ENCODE data around the gene CROCC.
"Not testable (repeated sequence)": the region's sequence is repeated elsewhere in the genome, so short reads cannot be mapped to it uniquely, and the experiment has no call there.

The CROCC gene

GRCh38 chr1:16886860-16887605 lies 34.7 kb upstream of the CROCC start:
- H3K9me3 ChIP-seq (ENCODE audit: insufficient read depth, low read depth, low read length): no peaks in the 10 kb centered on the region
- no peak overlapping the region for H2AK5ac ChIP-seq (ENCODE audit: low read length)
- no peak overlapping the region for H4K91ac ChIP-seq (ENCODE audit: low read depth, low read length)
- H3K4me1 ChIP-seq (ENCODE audit: control insufficient read depth in 1 of 2, insufficient read depth in 2 of 2, low read length in 2 of 2): no peaks in the 10 kb centered on the region
- H2BK12ac ChIP-seq (ENCODE audit: low read length): no peak overlapping the region
- H4K8ac ChIP-seq (ENCODE audit: low read depth, low read length): no peak overlapping the region
- WGBS (ENCODE audit: extremely low coverage, insufficient coverage, insufficient read length): no CpG with 5 or more reads among the region's 20 CpGs
- H3K27me3 ChIP-seq (ENCODE audit: insufficient read depth, low read length): no peaks in the 10 kb centered on the region
- no peak overlapping the region for H2BK5ac ChIP-seq (ENCODE audit: low read depth, low read length, poor library complexity)
- no peak overlapping the region for H3K9ac ChIP-seq (ENCODE audit: low read length)
- no peak overlapping the region for H3K4ac ChIP-seq (ENCODE audit: low read depth, low read length)
- H3K4me3 ChIP-seq (ENCODE audit: low read depth, low read length): no peak overlapping the region
- H3K36me3 ChIP-seq (ENCODE audit: control insufficient read depth in 1 of 2, insufficient read depth in 2 of 2, low read length in 2 of 2): no peaks in the 10 kb centered on the region
- no peak overlapping the region for H2AFZ ChIP-seq (ENCODE audit: insufficient read depth, low read length, poor library complexity)
- no peak overlapping the region for H2BK120ac ChIP-seq (ENCODE audit: insufficient read depth, low read length, poor library complexity)
- peaks cover 5% of the 10 kb centered on the region for H3K79me1 ChIP-seq (ENCODE audit: low read length)
- H4K12ac ChIP-seq (ENCODE audit: low read depth, low read length): no peak overlapping the region
- H3K79me2 ChIP-seq (ENCODE audit: control insufficient read depth, insufficient read depth, low read length, poor library complexity): peaks cover 4% of the 10 kb centered on the region
- H3K27ac ChIP-seq (ENCODE audit: low read depth, low read length): no peak overlapping the region
- no peak overlapping the region for H3K23ac ChIP-seq (ENCODE audit: low read length)
- H3K18ac ChIP-seq (ENCODE audit: low read length): no peak overlapping the region
- no peak overlapping the region for H3K14ac ChIP-seq (ENCODE audit: low read length)
- H3K4me2 ChIP-seq (ENCODE audit: low read length): no peak overlapping the region
- no peak for DNase-seq

- H3K4me2 ChIP-seq (ENCODE audit: low read length): peak overlapping the region; percentile 59
- H2BK120ac ChIP-seq (ENCODE audit: insufficient read depth, low read length, poor library complexity): peak overlapping the region; percentile 74
- H3K14ac ChIP-seq (ENCODE audit: low read length): peak overlapping the region; percentile 76
- H3K79me2 ChIP-seq (ENCODE audit: control insufficient read depth, insufficient read depth, low read length, poor library complexity): peaks cover 4% of the 10 kb centered on the region
- H3K27me3 ChIP-seq (ENCODE audit: insufficient read depth, low read length): no peaks in the 10 kb centered on the region
- peak overlapping the region; percentile 82 for H3K4ac ChIP-seq (ENCODE audit: low read depth, low read length)
- DNase-seq: peak; percentile 89 to 98
- no CpG with 5 or more reads among the region's 63 CpGs for WGBS (ENCODE audit: extremely low coverage, insufficient coverage, insufficient read length)
- H3K27ac ChIP-seq (ENCODE audit: low read depth, low read length): peak overlapping the region; percentile 88
- peak overlapping the region; percentile 86 for H4K8ac ChIP-seq (ENCODE audit: low read depth, low read length)
- peak overlapping the region; percentile 71 for H2BK5ac ChIP-seq (ENCODE audit: low read depth, low read length, poor library complexity)
- H2AFZ ChIP-seq (ENCODE audit: insufficient read depth, low read length, poor library complexity): peak overlapping the region; percentile 96
- peak overlapping the region; percentile 76 for H4K12ac ChIP-seq (ENCODE audit: low read depth, low read length)
- peak overlapping the region; percentile 67 for H3K4me3 ChIP-seq (ENCODE audit: low read depth, low read length)
- peak overlapping the region; percentile 59 for H3K9ac ChIP-seq (ENCODE audit: low read length)
- no peak overlapping the region for H2AK5ac ChIP-seq (ENCODE audit: low read length)
- peaks cover 5% of the 10 kb centered on the region for H3K79me1 ChIP-seq (ENCODE audit: low read length)
- no peak overlapping the region for H2BK12ac ChIP-seq (ENCODE audit: low read length)
- H4K91ac ChIP-seq (ENCODE audit: low read depth, low read length): peak overlapping the region; percentile 81
- peak overlapping the region; percentile 49 for H3K18ac ChIP-seq (ENCODE audit: low read length)
- no peaks in the 10 kb centered on the region for H3K9me3 ChIP-seq (ENCODE audit: insufficient read depth, low read depth, low read length)
- H3K23ac ChIP-seq (ENCODE audit: low read length): no peak overlapping the region
- H3K36me3 ChIP-seq (ENCODE audit: control insufficient read depth in 1 of 2, insufficient read depth in 2 of 2, low read length in 2 of 2): no peaks in the 10 kb centered on the region
- no peaks in the 10 kb centered on the region for H3K4me1 ChIP-seq (ENCODE audit: control insufficient read depth in 1 of 2, insufficient read depth in 2 of 2, low read length in 2 of 2)
Measured at GRCh38 chr1:16888860-16889816, 32.6 kb upstream of the CROCC start.

- H3K27me3 ChIP-seq (ENCODE audit: insufficient read depth, low read length); H3K4ac ChIP-seq (ENCODE audit: low read depth, low read length); H2BK120ac ChIP-seq (ENCODE audit: insufficient read depth, low read length, poor library complexity); H2BK12ac ChIP-seq (ENCODE audit: low read length); H3K18ac ChIP-seq (ENCODE audit: low read length); H2AK5ac ChIP-seq (ENCODE audit: low read length); H3K79me2 ChIP-seq (ENCODE audit: control insufficient read depth, insufficient read depth, low read length, poor library complexity); H3K27ac ChIP-seq (ENCODE audit: low read depth, low read length); H3K36me3 ChIP-seq (ENCODE audit: control insufficient read depth in 1 of 2, insufficient read depth in 2 of 2, low read length in 2 of 2); H3K79me1 ChIP-seq (ENCODE audit: low read length); H3K4me2 ChIP-seq (ENCODE audit: low read length); H2AFZ ChIP-seq (ENCODE audit: insufficient read depth, low read length, poor library complexity); DNase-seq; H4K12ac ChIP-seq (ENCODE audit: low read depth, low read length); H3K14ac ChIP-seq (ENCODE audit: low read length); H4K8ac ChIP-seq (ENCODE audit: low read depth, low read length); H3K9me3 ChIP-seq (ENCODE audit: insufficient read depth, low read depth, low read length); H3K4me3 ChIP-seq (ENCODE audit: low read depth, low read length); H4K91ac ChIP-seq (ENCODE audit: low read depth, low read length); H3K4me1 ChIP-seq (ENCODE audit: control insufficient read depth in 1 of 2, insufficient read depth in 2 of 2, low read length in 2 of 2); H3K23ac ChIP-seq (ENCODE audit: low read length); H3K9ac ChIP-seq (ENCODE audit: low read length); H2BK5ac ChIP-seq (ENCODE audit: low read depth, low read length, poor library complexity): not testable (repeated sequence)
- no CpG with 5 or more reads among the region's 5 CpGs for WGBS (ENCODE audit: extremely low coverage, insufficient coverage, insufficient read length)
Measured at GRCh38 chr1:16890539-16891021, 31.2 kb upstream of the CROCC start.

- not testable (repeated sequence) for H4K8ac ChIP-seq (ENCODE audit: low read depth, low read length); H3K4me3 ChIP-seq (ENCODE audit: low read depth, low read length); H2AFZ ChIP-seq (ENCODE audit: insufficient read depth, low read length, poor library complexity); H3K14ac ChIP-seq (ENCODE audit: low read length); H3K23ac ChIP-seq (ENCODE audit: low read length); H3K79me2 ChIP-seq (ENCODE audit: control insufficient read depth, insufficient read depth, low read length, poor library complexity); H4K91ac ChIP-seq (ENCODE audit: low read depth, low read length); H3K79me1 ChIP-seq (ENCODE audit: low read length); H3K27ac ChIP-seq (ENCODE audit: low read depth, low read length); H2BK12ac ChIP-seq (ENCODE audit: low read length); H3K9me3 ChIP-seq (ENCODE audit: insufficient read depth, low read depth, low read length); H2BK5ac ChIP-seq (ENCODE audit: low read depth, low read length, poor library complexity); H3K36me3 ChIP-seq (ENCODE audit: control insufficient read depth in 1 of 2, insufficient read depth in 2 of 2, low read length in 2 of 2); H4K12ac ChIP-seq (ENCODE audit: low read depth, low read length); H3K4me2 ChIP-seq (ENCODE audit: low read length); H2AK5ac ChIP-seq (ENCODE audit: low read length); DNase-seq; H3K4me1 ChIP-seq (ENCODE audit: control insufficient read depth in 1 of 2, insufficient read depth in 2 of 2, low read length in 2 of 2); H3K4ac ChIP-seq (ENCODE audit: low read depth, low read length); H2BK120ac ChIP-seq (ENCODE audit: insufficient read depth, low read length, poor library complexity); H3K9ac ChIP-seq (ENCODE audit: low read length); H3K18ac ChIP-seq (ENCODE audit: low read length); H3K27me3 ChIP-seq (ENCODE audit: insufficient read depth, low read length)
- WGBS (ENCODE audit: extremely low coverage, insufficient coverage, insufficient read length): no CpG with 5 or more reads among the region's 4 CpGs
Measured at GRCh38 chr1:16891057-16891456, 30.7 kb upstream of the CROCC start.

Data from trophoblast cell (in vitro differentiated cells and primary cell).